T-helper 2 cell treated with Interferon-gamma antibody and Interleukin-4, amounts not matched to agents 5 μg/mL and 100 μg/mL, for 36 hours (primary cell): ENCODE results near the gene CBX1.

Experiments used
- DNase-seq: peaks from one replicate; pipeline ENCODE4 v3.0.0; 2021; ENCODE audit warnings: low spot score
- H3K27ac Mint-ChIP-seq: one replicate; pipeline ENCODE4 v1.8.0; 2021; ENCODE audit warnings: mild to moderate bottlenecking, mixed read lengths
- H3K27me3 Mint-ChIP-seq: one replicate; pipeline ENCODE4 v1.8.0; 2021; ENCODE audit warnings: low read depth, mixed read lengths
- H3K36me3 Mint-ChIP-seq: one replicate; pipeline ENCODE4 v1.8.0; 2021; ENCODE audit warnings: low read depth, mixed read lengths
- H3K4me1 Mint-ChIP-seq: one replicate; pipeline ENCODE4 v1.8.0; 2021; ENCODE audit warnings: low read depth, mixed read lengths
- H3K4me3 Mint-ChIP-seq: one replicate; pipeline ENCODE4 v1.8.0; 2022; ENCODE audit warnings: mild to moderate bottlenecking, moderate library complexity, mixed read lengths
- H3K9me3 Mint-ChIP-seq: one replicate; pipeline ENCODE4 v1.8.0; 2021; ENCODE audit warnings: mixed read lengths

CBX1 gene

DNA sequence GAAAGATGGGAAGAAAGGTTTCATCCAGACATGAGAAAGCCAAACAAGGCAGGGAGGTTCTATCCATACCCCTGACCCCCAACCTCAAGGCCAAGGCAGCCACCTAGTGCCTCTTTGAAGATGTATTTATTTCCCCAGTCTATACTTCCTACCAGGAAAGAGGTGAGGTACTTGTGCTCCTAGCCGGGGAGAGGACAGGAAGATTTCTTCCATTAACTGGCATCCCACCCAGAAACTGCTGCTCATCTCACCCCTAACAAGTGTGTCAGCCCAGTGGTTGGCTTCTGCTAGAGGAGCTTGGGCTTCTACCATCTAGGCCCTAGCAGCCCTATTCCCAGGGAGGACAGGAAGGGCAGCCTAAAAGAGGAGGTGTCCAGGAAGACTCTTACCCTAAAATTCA, 72.5 kb downstream of the CBX1 start:
- Mint-ChIP-seq H3K36me3 (no peaks in the 10 kb centered on the region), H3K27ac (no peak overlapping the region), H3K4me3 (no peak overlapping the region), H3K9me3 (no peaks in the 10 kb centered on the region), H3K27me3 (peaks cover 35% of the 10 kb centered on the region), H3K4me1 (peaks cover 23% of the 10 kb centered on the region)
- DNase-seq: no peak

DNA sequence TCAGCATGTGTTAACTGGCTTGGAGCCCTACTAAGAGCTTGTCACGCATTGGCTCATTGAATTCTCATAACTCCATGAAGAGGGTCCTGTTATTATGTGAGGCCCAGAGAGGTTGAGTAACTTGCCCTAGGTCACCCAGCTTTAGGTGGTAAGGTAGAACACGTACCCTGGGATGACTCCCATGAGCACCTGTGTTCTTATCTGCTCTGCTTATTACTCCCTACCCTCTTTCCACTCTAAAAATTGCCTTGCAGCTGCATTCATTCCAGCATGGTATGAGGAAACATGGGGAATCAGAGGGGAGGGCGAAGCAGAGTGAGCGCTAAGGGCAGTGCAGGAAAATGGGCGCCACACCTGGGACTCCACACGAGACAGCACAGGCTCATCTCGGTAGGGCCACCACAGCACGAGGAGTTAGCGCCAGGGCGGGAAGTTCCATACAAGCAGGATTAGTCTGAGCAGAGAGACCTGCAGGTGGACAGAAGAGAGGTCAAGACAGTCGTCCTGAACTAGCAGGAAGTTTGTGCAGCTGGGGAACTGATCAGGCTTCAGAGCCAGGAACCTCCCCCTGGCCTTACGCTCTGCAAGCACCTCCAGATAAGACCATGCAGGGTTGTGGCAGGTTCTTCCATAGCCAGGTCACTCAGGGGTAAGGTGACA, 73.8 kb downstream of the CBX1 start:
- no peak overlapping the region for H3K4me3 Mint-ChIP-seq
- no peak overlapping the region for H3K27ac Mint-ChIP-seq
- no peaks in the 10 kb centered on the region for H3K36me3 Mint-ChIP-seq
- H3K9me3 Mint-ChIP-seq: no peaks in the 10 kb centered on the region
- peaks cover 31% of the 10 kb centered on the region for H3K4me1 Mint-ChIP-seq
- peaks cover 35% of the 10 kb centered on the region for H3K27me3 Mint-ChIP-seq
- DNase-seq: no peak

DNA sequence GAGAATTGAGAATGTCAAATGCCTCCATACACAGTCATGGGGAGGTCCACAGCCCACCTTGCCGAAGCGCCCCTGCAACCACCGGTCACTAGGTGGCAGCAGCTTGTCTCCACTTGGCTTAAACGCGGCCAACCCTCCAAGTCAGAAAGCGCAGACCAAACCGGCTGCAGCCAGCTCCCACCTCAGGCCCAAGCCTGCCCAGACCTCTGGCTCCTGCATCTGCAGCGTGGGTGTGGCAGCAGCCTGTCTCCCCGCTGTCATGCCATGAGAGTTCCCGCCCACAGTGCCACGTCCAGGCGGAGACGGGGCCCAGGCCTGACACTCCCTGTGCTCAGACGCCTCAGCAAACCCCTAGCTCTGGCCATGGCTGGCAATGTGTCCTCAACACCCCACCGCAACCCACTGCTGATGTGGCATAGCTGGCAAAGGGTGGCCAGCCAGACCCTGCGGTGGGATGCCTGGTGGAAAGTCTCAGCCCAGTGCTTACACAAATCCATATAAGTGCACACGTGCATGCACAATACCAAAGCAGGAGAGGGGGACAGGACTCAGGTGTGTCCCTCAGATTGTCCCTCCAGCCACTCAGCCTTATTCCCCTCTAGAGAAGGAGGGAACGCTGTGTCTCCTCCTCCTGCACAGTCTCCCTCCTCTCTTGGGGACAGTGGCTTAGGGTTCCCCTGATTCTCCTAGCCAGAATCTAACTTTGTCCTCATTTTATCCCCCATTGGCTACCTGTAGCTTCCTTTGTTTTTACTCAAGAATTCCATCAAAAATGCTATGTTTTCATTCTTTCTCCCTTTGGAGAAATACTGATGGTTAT, 74.6 kb downstream of the CBX1 start:
- H3K9me3 Mint-ChIP-seq: no peaks in the 10 kb centered on the region
- H3K4me3 Mint-ChIP-seq: peak overlapping the region; percentile 97
- no peaks in the 10 kb centered on the region for H3K36me3 Mint-ChIP-seq
- peaks cover 35% of the 10 kb centered on the region for H3K4me1 Mint-ChIP-seq
- H3K27ac Mint-ChIP-seq: no peak overlapping the region
- H3K27me3 Mint-ChIP-seq: peaks cover 37% of the 10 kb centered on the region
- peak; percentile 60 for DNase-seq

- Mint-ChIP-seq H3K4me3 (peak overlapping the region; percentile 97), H3K4me1 (peaks cover 35% of the 10 kb centered on the region), H3K27ac (no peak overlapping the region), H3K36me3 (no peaks in the 10 kb centered on the region), H3K27me3 (peaks cover 37% of the 10 kb centered on the region), H3K9me3 (no peaks in the 10 kb centered on the region)
- no peak for DNase-seq
Measured at GRCh38 chr17:48025904-48026501, 75.3 kb downstream of the CBX1 start.

GRCh38 chr17:48025040-48025903, 76.0 kb downstream of the CBX1 start:
- H3K36me3 Mint-ChIP-seq: no peaks in the 10 kb centered on the region
- H3K9me3 Mint-ChIP-seq: no peaks in the 10 kb centered on the region
- peak overlapping the region; percentile 97 for H3K4me3 Mint-ChIP-seq
- H3K27ac Mint-ChIP-seq: peak overlapping the region; percentile 96
- H3K4me1 Mint-ChIP-seq: peaks cover 35% of the 10 kb centered on the region
- peaks cover 36% of the 10 kb centered on the region for H3K27me3 Mint-ChIP-seq
- DNase-seq: peak; percentile 94

GRCh38 chr17:48024149-48025039, 76.9 kb downstream of the CBX1 start:
- Mint-ChIP-seq H3K4me1 (peaks cover 35% of the 10 kb centered on the region), H3K27me3 (peaks cover 35% of the 10 kb centered on the region), H3K27ac (peak overlapping the region; percentile 96), H3K4me3 (peak overlapping the region; percentile 97), H3K36me3 (no peaks in the 10 kb centered on the region), H3K9me3 (no peaks in the 10 kb centered on the region)
- DNase-seq: peak; percentile 53

DNA sequence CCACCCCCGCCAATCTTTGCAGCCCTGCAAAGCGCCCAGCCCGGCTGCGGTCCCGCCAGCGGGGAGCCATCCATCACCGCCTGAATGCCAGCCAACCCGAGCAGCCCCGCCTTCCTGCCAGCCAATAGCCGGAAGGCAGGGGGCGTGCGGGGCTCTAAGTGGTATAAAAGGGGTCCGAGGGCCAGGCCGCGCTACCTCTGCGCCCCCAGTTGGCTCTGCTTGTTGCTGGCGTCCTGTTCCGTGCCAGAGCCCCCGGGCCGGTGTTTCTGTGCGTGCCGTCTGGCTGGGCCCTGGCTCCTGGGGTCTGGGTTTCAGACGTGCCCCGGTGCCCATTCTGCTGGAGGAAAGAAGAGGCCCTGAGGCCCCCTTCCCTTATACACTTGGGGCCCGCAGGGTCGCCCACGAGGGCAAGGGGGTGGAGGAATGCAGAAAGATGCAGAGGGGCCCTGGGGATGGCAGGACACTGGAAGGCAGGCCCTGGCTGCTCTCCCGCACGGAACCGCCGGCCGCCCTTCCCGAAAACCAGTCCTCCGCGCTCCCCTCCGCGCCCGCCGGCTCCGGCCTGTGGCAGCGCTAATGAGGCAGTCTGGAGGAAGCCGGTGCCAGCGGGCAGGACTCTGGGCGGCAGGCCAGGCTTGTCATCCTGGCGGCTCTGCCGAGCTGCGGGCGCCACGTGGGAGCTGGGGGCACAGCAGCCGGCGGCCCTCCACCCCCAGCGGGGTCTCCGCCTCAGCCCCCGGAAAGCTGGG, 77.7 kb downstream of the CBX1 start:
- peak overlapping the region; percentile 81 for H3K4me3 Mint-ChIP-seq
- peaks cover 38% of the 10 kb centered on the region for H3K4me1 Mint-ChIP-seq
- peak overlapping the region; percentile 72 for H3K27ac Mint-ChIP-seq
- DNase-seq: peak; percentile 22
- H3K36me3 Mint-ChIP-seq: no peaks in the 10 kb centered on the region
- H3K27me3 Mint-ChIP-seq: peaks cover 35% of the 10 kb centered on the region
- no peaks in the 10 kb centered on the region for H3K9me3 Mint-ChIP-seq

GRCh38 chr17:48022901-48023300, 78.4 kb downstream of the CBX1 start:
- DNase-seq: no peak
- peak overlapping the region; percentile 81 for H3K4me3 Mint-ChIP-seq
- peaks cover 35% of the 10 kb centered on the region for H3K27me3 Mint-ChIP-seq
- no peak overlapping the region for H3K27ac Mint-ChIP-seq
- H3K4me1 Mint-ChIP-seq: peaks cover 42% of the 10 kb centered on the region
- no peaks in the 10 kb centered on the region for H3K9me3 Mint-ChIP-seq
- H3K36me3 Mint-ChIP-seq: no peaks in the 10 kb centered on the region

DNA sequence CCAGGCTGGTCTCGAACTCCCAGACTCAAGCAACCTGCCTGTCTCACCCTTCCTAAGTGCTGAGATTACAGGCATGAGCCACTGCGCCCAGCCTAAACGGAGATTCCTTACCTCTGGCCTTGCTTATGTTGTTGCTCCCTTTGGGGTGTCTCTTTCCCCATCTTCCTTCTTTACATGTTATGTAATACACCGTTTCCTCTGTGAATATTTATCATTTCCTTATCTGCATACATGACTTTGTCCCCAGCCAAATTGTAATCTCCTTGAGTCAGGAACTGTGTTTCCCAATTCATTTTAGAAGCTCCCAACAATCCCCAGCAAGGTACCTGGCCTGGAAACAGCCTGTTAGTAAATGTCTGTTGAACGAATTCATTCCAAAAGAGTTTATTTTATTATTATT, 79.3 kb downstream of the CBX1 start:
- H3K4me3 Mint-ChIP-seq: no peak overlapping the region
- no peaks in the 10 kb centered on the region for H3K36me3 Mint-ChIP-seq
- H3K27ac Mint-ChIP-seq: no peak overlapping the region
- peaks cover 49% of the 10 kb centered on the region for H3K4me1 Mint-ChIP-seq
- no peak for DNase-seq
- H3K27me3 Mint-ChIP-seq: peaks cover 31% of the 10 kb centered on the region
- H3K9me3 Mint-ChIP-seq: no peaks in the 10 kb centered on the region
